Putamen (tissue), 1 donor: ENCODE results near the gene TBX21.
A peak's percentile ranks its signal among the peaks of the same experiment; 100 is the strongest.

Source experiments
- DNase-seq: peaks from one replicate; pipeline ENCODE4 v3.0.0-alpha.2; 2016; ENCODE audit warnings: low spot score

The TBX21 gene

DNA sequence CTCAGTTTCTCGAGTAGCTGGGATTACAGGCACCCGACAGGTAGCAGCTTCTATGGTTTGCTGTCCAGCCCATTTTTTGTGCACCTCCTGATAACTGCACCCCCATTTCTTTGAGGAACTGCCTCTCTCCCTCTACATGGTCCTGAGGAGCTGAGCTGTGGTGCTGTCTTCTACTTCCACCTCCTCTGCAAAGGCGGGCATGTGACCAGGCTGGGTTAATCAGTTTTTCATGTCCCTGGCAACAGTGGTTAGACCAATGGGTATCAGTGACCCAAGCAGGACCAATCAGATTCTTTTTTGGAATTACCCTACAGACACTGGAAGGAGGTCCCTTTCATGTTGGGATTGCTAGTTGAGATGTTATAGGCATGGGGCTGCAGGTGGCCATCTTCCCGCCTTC is 41.3 kb downstream of the TBX21 start:
- DNase-seq, result no peak

DNA sequence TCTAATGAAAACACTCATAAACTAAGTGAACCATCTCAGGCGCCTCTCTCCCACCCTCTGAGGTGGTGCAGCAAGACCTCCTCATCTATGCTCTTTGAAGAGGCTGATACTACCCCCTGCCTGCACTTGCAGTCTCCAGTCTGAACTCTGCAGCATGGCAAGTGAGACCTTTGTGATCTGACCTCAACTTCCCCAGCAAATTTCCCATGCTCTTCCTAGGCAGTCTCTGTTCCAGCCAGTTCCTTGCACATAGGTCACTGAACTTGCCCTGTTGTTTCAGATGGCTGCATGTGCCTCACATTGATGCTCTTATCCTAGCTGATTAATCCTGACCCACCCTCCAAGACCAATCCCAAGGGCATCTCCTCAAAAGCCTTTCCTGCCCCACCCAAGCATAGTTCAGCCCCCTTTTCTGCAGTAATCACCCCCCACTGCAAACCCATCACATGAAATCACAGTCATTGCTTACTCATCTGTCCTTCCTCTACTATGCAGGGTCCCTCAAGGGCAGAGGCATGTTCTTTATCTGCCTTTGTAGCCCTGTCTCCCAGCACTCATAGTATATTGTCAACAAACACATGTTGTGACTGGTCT is 42.0 kb downstream of the TBX21 start:
- no peak for DNase-seq

DNA sequence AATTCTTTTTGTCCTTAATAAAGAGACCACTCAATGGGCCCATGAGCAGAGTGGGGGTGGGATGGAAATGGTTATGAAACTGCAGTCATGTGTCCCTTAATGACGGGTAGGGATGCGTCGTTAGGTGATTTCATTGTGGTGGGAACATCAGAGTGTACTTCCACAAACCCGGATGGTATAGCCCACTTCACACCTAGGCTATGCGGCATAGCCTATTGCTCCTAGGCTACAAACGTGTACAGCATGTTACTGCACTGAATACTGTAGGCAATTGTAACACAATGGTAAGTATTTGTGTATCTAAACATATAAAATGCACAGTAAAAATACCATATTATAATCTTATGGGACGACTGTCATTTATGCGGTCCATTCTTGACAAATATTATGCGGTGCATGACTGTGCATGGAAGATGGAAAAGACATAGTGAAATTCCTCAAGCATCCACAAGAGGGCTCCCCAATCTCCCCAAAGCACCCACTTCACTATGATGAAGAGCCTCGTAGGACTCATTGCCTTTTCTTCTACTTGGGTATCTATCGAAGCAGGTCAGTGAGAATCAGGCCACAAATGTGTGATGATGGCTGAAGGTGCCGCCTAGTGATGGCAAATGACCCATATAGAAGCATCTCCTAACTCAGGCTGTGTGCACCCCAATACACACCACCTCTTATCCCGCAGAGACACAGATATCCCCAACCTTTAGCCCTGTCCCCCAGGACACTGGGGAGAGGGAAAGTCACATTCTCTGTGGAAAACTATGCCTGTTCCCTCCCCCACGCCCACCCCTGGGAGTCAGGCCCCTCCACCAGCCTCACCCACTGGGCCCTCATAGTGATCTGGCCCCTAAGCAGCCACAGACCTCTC is 43.5 kb downstream of the TBX21 start:
- no peak for DNase-seq

DNA sequence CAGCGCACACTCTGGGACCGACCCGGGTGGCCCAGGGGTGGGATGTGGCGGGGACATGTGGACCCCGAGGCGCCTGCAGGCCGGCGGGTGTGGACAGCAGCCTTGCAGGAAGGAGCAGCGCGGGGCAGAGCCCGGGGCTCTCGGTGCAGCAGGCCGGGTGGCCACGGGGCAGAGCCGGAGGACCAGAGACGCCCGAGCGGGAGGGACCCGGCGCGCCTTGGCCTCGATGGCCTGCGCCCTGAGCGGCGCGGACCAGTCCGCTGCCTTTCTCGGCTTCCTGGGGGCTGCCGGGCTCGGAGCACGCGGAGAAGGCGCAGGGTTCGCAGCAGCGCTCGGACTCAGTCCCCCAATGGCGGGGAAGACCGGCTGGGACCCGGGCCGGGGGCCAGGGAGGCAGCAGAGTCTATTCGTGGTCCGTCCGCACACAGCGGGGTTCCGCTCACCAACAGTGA is 45.2 kb downstream of the TBX21 start:
- DNase-seq, result no peak

DNA sequence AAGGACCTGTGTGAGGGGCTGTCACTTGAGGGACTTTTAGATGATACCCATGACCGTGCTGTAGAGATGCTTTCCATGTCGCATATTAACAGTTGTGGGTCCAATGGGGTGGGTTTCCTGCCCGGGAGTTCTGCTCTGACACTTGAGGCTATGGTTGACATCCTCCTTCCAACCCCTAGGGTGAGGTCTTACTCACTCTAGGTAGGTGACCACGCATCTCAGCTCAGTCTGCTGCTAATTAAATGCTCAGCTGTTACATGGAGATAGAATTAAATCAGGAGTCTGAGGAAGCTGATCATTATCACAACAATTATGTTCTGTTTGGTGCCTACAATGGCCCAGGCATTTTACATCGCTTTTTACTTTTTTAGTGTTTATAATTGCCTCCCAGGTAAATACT is 48.4 kb downstream of the TBX21 start:
- no peak for DNase-seq

DNA sequence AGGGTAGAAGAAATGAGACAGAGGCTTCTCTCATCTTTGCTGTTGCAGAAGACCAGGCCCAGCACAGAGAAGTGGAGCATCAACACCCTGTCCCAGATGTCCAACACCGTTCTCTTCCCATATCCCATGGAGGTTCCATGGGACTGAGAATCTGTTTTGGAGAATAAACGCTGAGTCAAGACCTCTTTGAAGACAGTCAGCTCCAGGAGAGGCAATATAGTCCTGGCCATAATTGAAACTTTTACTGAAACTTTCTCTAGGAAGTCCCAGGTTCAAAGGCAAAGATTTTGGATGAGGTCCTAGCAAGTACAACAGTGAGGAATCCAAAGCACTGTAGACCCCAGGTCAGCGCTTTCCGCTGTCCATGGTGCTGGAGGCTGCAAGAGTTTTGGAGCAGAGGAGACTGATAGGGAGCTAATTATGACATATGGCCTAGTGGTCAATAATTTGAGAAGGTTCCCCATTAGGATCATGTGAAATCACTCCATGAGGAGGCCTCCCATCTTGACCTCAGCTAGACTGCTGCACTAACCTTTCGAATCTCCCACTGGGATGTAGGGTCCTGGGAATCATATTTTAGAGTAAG is 52.6 kb downstream of the TBX21 start:
- no peak for DNase-seq

DNA sequence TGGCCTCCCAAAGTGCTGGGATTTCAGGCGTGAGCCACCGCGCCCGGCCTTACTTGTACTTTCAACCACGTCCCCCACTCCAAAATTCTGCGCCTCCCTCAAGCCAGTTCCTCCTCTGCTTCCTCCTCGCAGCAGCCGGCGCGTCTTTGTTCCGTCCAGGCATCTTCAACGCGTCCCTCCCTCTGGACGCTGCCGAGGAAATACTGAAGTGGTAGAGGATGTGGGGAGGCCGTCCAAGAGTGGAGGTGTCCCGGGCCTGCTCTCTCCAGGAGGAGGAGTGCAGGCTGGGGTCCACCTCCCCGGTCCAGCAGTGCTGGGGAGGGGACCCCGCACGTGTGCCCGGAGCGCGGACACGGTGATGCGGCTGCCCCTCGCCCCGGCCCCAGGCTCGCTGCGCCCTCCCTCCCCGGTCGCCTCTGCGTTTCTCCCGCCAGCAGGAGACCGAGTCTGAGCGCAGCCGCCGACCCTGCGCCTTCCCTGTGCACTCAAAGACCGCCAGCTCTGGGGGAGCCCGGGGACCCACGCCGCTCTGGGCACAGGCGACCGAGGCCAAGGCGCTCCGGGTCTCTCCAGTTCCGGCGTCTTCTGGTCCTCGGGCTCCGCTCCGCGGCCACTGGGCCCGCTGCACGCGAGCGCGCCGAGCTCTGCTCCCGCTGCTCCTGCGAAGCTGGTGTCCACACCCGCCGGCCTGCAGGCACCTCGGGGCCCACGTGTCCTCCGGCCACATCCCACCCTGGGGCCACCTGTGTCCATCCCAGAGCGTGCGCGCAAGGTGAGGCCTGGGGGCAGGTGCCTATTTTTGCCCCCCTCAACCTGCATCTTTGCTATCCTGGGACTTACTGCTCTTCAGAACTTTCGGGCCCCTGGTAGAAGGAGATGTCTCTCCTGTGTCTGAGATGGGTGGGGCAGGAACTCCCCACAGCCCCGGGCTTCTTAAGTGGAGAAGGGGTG is 56.9 kb downstream of the TBX21 start:
- peak; percentile 7 for DNase-seq

DNA sequence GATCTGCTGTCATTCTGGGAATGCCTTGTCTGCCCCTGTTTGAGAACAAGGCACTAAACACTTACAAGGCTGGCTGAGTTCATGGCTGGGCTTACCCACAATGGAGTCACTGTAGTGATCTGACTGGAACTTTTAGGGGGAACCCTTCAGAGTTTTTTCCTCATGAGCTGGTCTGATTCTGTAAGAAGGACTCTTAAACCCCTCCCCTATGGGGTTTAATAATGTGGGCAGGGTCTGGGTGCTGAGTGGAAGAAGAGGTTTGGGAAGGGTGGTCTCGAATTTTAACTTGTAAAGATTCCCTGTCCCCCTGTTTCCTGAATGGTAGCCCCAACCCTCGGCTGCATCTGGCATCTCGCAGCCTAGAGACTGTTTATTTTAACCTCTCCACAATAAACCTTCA is 58.0 kb downstream of the TBX21 start:
- no peak for DNase-seq

DNA sequence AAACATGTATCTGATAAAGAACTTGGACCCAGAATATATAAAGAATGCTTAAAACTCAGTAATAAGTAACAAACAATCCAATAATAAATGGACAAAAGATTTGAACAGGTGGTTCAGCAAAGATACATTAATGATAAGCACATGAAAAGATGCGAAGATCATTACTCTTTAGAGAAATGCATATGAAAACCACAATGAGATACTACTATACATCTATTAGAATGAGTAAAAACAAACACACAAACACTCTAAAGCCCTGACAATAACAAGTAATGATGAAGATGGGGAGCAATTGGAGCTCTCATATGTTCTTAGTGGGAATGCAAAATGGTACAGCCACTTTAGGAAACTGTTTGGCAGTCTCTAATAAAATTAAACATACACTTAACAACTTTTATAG is 59.4 kb downstream of the TBX21 start:
- DNase-seq, result no peak

DNA sequence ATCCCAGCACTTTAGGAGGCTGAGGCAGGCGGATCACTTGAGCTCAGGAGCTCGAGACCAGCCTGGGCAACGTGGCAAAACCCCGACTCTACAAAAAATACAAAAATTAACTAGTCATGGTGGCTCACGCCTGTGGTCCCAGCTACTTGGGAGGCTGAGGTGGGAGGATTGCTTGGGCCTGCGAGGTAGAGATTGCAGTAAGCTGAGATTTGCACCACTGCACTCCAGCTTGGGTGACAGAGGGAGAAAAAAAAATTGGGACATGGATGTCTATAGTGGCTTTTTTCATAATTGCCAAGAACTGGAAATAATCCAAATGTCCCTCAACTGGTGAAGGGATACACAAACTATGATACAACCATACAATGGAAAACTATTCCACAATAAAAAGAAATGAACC is 59.9 kb downstream of the TBX21 start:
- DNase-seq, result no peak
